Inferior parietal cortex (tissue), 1 donor: Measurements from ENCODE around the gene PRSS8.

ENCODE experiments used
- DNase-seq: peaks from one replicate; pipeline ENCODE4 v3.0.0-alpha.2; 2016; ENCODE audit errors: extremely low spot score

The PRSS8 gene

DNA sequence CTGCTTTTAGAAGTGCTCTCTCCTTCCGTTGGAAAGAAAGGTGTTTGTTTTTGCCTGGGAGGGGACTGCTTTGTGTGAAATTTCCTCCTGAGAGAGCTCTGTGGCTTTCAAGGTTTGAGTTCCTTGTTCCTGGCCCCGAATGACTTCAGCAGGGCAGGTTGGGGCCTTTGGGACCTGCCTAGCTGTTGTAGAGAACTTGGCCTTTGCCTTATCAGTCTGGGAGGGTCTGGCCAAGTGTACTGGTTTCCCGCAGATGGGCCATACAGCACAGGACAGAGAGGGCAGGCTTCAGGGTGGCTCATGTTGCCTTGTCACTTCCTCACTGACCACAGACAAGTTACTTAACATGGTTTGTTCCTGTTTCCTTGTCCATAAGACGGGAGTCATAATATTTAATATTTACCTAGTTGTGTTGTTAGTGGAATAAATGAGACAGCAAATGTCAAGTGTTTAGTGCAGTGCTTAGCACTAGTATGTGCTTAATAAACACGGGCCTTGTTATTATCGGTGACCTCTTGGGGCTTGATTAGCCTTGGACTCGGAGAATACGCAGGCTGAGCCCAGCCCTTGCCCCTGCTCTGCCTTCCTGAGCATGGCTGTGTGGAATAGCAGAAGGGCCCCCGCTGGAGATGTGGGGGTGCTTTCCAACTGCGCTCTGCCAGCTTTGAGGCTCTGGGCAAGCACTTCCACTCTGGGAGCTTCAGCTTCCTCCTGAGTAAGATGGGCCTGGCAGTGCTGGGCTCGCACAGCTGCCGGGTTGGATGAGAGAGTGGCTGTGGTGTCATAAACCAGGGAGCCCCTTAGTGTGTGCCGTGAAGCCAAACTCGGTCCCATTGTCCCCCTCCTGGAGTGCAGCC is 6.6 kb downstream of the PRSS8 start:
- peak; percentile 32 for DNase-seq

DNA sequence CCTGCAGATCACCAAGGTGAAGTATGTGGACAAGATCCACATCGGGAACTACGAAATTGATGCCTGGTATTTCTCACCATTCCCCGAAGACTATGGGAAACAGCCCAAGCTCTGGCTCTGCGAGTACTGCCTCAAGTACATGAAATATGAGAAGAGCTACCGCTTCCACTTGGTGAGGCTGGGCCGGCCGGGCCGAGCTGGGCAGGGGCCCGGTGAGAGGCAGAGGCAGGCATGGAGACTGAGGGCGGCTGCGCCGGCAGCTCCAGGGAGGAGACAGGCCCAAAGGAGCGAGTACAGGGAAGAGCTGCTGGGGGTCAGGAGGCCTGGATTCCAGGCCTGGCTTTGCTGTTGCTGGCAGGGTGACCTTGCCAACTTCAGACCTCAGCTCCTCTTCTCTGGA is 8.3 kb downstream of the PRSS8 start:
- DNase-seq: no peak

DNA sequence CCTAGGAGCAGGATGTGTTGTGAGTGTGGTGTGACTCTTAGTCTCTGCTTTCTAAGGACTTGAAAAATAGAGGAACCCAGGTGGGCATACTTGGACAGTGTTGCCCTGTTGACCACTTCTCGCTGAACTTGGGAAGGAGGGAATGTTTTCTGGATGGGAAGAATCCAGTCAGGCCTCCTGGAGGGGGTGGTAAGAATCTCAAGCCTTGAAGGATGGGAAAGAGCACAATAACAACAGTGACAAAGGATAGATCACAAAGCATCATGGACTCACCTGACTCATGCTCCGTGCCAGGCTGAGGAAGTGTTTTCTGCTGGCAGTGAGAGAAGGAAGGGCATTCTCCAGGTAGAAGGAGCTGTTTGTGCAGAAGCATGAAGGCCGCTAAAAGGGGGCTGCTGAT is 9.7 kb downstream of the PRSS8 start:
- no peak for DNase-seq

- DNase-seq: no peak
Observed at GRCh38 chr16:31120129-31120528, 15.4 kb downstream of the PRSS8 start.

GRCh38 chr16:31118223-31119155 is 17.0 kb downstream of the PRSS8 start:
- no peak for DNase-seq

DNA sequence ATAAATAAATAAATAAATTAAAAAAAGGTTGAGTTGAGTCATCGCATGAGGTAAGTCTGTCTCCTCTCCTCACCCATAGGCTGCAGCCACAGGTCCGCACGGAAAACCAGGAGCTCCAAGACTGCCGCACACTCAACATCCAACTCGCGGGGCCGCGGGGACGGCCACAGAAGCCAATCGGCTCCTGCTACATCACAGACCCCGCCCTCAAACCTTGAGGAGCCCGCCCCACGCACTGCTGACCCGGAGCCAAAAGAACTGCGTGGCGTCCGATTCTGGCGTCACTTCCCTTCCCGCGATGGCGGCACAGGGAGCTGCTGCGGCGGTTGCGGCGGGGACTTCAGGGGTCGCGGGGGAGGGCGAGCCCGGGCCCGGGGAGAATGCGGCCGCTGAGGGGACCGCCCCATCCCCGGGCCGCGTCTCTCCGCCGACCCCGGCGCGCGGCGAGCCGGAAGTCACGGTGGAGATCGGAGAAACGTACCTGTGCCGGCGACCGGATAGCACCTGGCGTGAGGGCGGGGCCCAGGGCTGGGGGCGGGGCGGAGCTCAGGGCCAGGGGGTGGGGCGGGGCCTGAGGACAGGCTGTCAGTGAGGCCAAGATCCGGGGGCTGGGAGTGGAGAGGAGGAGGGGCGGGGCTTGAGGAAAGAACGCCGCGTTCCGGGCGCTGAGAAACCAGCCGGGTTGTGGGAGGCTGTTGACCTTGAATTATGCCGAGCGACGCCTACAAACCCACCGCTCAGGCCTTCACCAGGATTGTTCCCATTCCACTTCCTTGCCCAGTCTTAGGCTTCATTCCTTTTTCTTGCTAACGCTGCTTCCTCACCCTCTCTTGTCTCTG is 17.9 kb downstream of the PRSS8 start, which contains the start of gene KAT8:
Gene KAT8, plus strand, starts transcription at position 281 of the 839 bp plus-strand sequence. Its CDS starts 18 bp downstream, at position 299.
- DNase-seq: peak; percentile 98

GRCh38 chr16:31114468-31114867 is 21.1 kb downstream of the PRSS8 start:
- no peak for DNase-seq

DNA sequence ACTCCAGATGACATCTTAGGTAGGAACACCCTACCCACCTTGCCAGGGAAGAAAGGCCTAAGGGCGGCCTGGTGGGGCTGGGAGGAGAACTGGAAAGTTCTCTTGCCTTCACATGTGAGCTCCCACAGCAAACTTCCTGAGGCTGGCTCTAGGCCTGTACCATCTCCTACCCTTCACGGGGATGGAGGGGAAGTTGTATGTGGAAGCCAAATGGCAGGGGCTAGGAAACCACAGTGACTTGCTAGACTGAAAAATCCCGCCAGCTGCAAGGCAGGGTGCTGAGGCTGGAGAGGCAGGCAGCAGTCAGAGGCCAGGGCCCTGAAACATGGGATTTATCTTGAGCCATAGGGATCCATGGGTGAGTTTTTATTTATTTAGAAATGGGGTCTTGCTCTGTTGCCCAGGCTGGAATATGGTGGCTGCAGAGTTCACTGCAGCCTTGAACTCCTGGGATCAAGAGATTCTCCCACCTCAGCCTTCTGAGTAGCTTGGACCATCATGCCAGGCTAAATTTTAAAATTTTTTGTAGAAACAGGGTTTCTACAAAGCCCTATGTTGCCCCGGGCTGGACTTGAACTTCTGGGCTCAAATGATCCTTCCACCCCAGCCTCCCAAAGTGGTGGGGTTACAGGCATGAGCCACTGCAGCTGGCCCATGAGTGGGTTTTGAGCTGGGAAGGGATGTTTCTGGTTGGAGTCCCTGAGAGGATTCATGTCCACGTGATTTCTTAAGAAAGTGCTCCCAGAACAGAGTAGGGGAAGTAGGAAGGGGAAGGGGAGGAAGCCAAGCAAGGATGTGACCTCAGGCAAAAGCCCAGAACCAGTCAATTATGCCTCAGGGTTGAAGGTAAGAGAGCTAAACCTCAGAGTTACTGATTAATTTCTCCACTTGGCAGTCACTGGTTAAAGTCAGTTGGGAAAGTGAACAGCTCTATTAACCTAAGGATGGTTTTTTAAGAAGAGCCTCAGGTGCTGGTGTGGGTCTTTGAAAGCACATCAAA is 22.1 kb downstream of the PRSS8 start:
- no peak for DNase-seq

- DNase-seq: no peak
Observed at GRCh38 chr16:31112711-31113110, 22.8 kb downstream of the PRSS8 start.

DNA sequence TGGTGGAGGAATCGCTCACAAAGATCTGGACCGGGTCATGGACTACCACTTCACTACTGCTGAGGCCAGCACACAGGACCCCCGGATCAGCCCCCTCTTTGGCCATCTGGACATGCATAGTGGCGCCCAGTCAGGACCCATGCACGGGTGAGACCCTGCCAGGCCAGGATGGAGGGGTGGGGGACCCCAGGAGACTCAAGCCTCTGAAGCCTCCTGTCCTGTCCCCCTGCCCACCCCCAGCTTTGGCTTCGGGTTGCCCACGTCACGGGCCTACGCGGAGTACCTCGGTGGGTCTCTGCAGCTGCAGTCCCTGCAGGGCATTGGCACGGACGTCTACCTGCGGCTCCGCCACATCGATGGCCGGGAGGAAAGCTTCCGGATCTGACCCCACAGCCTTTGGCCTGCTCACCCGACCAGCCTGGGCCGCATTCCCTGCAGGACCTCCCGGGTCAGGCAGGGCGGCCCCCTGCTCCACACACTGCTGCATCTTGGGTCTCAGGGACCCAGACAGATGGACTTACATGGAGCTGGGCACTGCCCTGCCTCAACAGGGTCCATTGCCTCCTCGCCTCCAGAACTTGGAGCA is 23.6 kb downstream of the PRSS8 start:
- DNase-seq: no peak

DNA sequence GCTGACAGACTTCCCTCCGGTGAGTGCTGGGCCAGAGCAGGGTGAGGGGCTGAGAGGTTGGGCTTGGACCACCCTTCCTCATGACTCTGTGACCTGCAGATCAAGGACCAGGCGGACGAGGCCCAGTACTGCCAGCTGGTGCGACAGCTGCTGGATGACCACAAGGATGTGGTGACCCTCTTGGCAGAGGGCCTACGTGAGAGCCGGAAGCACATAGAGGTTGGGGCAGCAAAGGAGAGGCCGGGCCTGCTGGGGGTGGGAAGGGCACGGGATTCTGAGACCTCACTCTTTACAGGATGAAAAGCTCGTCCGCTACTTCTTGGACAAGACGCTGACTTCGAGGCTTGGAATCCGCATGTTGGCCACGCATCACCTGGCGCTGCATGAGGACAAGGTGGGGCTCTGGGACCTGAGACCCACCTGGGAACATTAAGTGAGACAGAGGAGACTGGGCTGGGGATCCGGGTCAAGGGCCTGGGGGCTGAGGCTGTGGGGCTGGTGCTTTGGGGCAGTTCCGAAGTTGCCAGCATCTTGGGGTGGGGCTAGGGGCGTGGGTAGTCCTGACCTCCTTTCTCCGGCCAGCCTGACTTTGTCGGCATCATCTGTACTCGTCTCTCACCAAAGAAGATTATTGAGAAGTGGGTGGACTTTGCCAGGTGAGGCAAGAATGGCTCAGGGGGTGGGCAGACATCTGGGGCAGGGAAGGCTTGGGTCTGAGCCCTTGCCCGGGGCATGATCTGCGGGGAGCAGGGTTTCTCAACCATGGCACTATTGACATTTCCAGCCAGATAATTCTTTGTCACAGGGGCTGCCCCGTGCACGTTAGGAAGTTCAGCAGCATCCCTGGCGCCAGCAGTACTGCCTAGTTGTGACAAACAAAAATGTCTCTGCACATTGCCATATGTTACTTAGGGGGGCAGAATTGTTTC is 25.2 kb downstream of the PRSS8 start:
- DNase-seq: no peak

GRCh38 chr16:31109622-31110021 is 25.9 kb downstream of the PRSS8 start:
- DNase-seq: no peak

GRCh38 chr16:31108794-31109558 is 26.6 kb downstream of the PRSS8 start:
- no peak for DNase-seq

- DNase-seq: peak; percentile 72
Observed at GRCh38 chr16:31108035-31108793, 27.3 kb downstream of the PRSS8 start, which contains the start of gene BCKDK. Gene BCKDK, plus strand, starts transcription at chr16:31108386. Its CDS starts 838 bp downstream, at chr16:31109224.

GRCh38 chr16:31107465-31107867 is 28.1 kb downstream of the PRSS8 start:
- DNase-seq: no peak

GRCh38 chr16:31106509-31107464 is 28.7 kb downstream of the PRSS8 start:
- no peak for DNase-seq
